Liver (tissue), 6 donors: ENCODE data around the gene TRAPPC3. TPM values are rescaled to one million over a fixed set of nuclear protein-coding genes. Genes with fewer than 3 reads are reported as not detected.

Experiments used
- RXRA ChIP-seq, 2 donors: IDR thresholded peaks; 2 replicates each; pipeline ENCODE4 v1.6.1; 2017 to 2018; ENCODE audit warnings: antibody characterized with exemption in 2 of 2, mild to moderate bottlenecking in 1 of 2
- polyA plus RNA-seq, 2 donors: library from polyadenylated mRNA; stranded (reverse) in 1 of 2; unstranded in 1 of 2; fragments of 200-250 nt in 1 of 2; fragments of >200 nt in 1 of 2; fragmentation: Nextera tagmentation in 1 of 2; extraction: Ambion mirVana in 1 of 2; gene quantifications; one replicate each; pipeline versions ENCODE4 v1.2.1 to v1.2.3, GENCODE V29; 2013 to 2015
- small RNA-seq: library from RNA; depleted of rRNA; stranded (forward); fragments of <200 nt; gene quantifications from one replicate; pipeline ENCODE3, GENCODE V24; 2014
- total RNA-seq, 2 donors: library from RNA; depleted of rRNA; stranded (reverse); fragments of >200 nt; gene quantifications; one replicate each; pipeline ENCODE4 v1.2.3, GENCODE V29; 2014
- donor health status: healthy.
- donor health status: healthy.
- donor health status: healthy.

Gene TRAPPC3
- total and polyA plus RNA-seq, 4 donors = 24.2 to 56.1 (median 30.4) TPM

DNA sequence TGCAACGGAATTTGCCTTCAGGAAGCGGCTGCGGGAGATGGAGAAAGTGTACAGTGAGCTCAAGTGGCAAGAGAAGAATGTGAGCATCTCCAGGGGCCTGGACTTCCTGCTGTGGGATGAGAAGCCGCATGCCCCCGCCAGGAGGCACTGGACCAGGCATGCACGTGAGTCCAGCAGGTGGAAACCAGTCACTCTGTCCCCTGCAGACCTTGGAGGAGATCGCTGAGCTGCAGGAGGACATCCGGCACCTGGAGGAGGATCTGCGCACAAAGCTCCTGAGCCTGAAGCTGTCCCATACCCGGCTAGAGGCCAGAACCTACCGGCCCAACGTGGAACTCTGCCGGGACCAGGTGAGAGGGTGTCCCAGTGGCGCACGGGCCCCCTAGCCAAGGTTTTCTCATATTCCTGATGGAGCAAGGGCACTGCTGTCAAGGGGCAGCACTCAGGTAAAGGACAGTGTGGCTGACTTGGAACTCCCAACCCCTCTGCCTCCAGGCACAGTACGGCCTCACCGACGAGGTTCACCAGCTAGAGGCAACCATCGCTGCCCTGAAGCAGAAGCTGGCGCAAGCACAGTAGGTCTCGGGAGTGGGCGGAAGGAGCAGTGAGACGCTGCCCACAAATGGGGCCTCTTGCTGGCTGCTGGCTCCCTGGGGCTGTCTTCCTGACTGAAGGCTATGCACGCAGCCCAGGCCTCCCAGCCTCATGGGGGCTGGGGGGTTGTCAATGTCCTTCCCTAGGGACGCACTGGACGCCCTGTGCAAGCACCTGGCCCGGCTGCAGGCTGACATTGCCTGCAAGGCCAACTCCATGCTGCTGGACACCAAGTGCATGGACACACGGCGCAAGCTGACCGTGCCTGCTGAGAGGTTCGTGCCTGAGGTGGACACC, 61.8 kb downstream of the TRAPPC3 start (continued):
- TF ChIP-seq RXRA (IDR thresholded peaks at IDR 0.05) = no peak

Small RNA genes lying within 50 kb of the gene (small RNA-seq; reads per million reads assigned to genes)
- not detected for gene RN7SL131P

Other genes with a start within 250 kb of the TRAPPC3 start
- gene AGO3, start 218.4 kb downstream of the TRAPPC3 start, total RNA-seq = 10 to 100 TPM in 1 of 2 donors, 1 to 10 TPM in 1; 5.9 to 19.5 TPM
- 1 to 10 TPM; 3.0 to 8.3 TPM for gene AGO3, start 218.4 kb downstream of the TRAPPC3 start, polyA plus RNA-seq
- under 1 TPM; 0.14 to 0.17 TPM for gene TEKT2, start 65.4 kb downstream of the TRAPPC3 start, total RNA-seq
- gene TEKT2, start 65.4 kb downstream of the TRAPPC3 start, polyA plus RNA-seq = not detected
- 10 to 100 TPM; 10.4 to 11.7 TPM for gene ADPRS, start 60.6 kb downstream of the TRAPPC3 start, total RNA-seq
- gene ADPRS, start 60.6 kb downstream of the TRAPPC3 start, polyA plus RNA-seq = 10 to 100 TPM in 1 of 2 donors, 1 to 10 TPM in 1; 9.4 to 13.1 TPM
- gene COL8A2, start 24.3 kb downstream of the TRAPPC3 start, total RNA-seq = under 1 TPM; 0.33 to 0.37 TPM
- gene COL8A2, start 24.3 kb downstream of the TRAPPC3 start, polyA plus RNA-seq = under 1 TPM; 0.04 to 0.47 TPM
- gene MAP7D1, start 6.7 kb upstream of the TRAPPC3 start, total RNA-seq = 10 to 100 TPM; 14.8 to 15.1 TPM
- gene MAP7D1, start 6.7 kb upstream of the TRAPPC3 start, polyA plus RNA-seq = 10 to 100 TPM in 1 of 2 donors, 1 to 10 TPM in 1; 5.6 to 10.9 TPM
- 10 to 100 TPM; 48.9 to 55.1 TPM for gene THRAP3, start 75.0 kb upstream of the TRAPPC3 start, total RNA-seq
- gene THRAP3, start 75.0 kb upstream of the TRAPPC3 start, polyA plus RNA-seq = 10 to 100 TPM; 21.3 to 42.8 TPM
- gene SH3D21, start 156.9 kb upstream of the TRAPPC3 start, total RNA-seq = 1 to 10 TPM in 1 of 2 donors, under 1 TPM in 1; 0.47 to 1.0 TPM
- under 1 TPM; 0.29 to 0.36 TPM for gene SH3D21, start 156.9 kb upstream of the TRAPPC3 start, polyA plus RNA-seq
- gene EVA1B, start 174.2 kb upstream of the TRAPPC3 start, total RNA-seq = 10 to 100 TPM in 1 of 2 donors, 1 to 10 TPM in 1; 5.6 to 22.7 TPM
- gene EVA1B, start 174.2 kb upstream of the TRAPPC3 start, polyA plus RNA-seq = 10 to 100 TPM in 1 of 2 donors, 1 to 10 TPM in 1; 3.3 to 11.2 TPM
- 10 to 100 TPM; 21.6 to 22.3 TPM for gene STK40, start 236.4 kb upstream of the TRAPPC3 start, total RNA-seq
- 10 to 100 TPM; 13.0 to 26.8 TPM for gene STK40, start 236.4 kb upstream of the TRAPPC3 start, polyA plus RNA-seq
- gene LSM10, start 248.4 kb upstream of the TRAPPC3 start, total RNA-seq = 1 to 10 TPM; 6.2 to 8.0 TPM
- 10 to 100 TPM; 40.2 to 45.2 TPM for gene LSM10, start 248.4 kb upstream of the TRAPPC3 start, polyA plus RNA-seq